ENCODE data around the gene TMEM167B.

DNA sequence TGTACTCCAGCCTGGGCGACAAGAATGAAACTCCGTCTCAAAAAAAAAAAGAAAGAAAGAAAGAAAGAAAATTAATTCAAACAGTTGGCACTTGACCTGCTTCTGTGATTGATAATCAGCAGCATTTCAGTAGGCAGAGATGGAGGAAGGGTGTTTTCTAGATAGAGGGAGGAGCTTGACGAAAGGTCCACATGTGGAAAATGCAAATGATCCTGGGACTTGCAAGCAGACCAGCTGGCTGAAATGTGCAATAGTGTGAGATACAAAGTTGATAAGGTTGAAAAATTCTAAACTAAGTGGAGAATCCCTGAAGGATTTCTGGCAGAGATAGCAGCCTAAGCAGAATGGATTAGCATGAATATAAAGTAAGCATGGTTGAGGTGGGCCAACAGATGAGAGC lies 27.5 kb downstream of the TMEM167B start:
- no peak for TF ChIP-seq EZH2 (IDR thresholded peaks at IDR 0.05; ENCODE audit: insufficient read depth, poor library complexity, severe bottlenecking)
- TF ChIP-seq EZH2phosphoT487 (IDR thresholded peaks at IDR 0.05; ENCODE audit: insufficient read depth, low read depth), result no peak

Measured in GM23248 (cell line).